NK-92 treated with Interleukin-12 subunit alpha and Interleukin-12 subunit beta, amount 100 ng/mL, for 24 hours (cell line): ENCODE measurements around the gene GPRIN1.

ENCODE experiments used
- DNase-seq: peaks from one replicate; lab custom pipeline; 2025; lab: John Stamatoyannopoulos, UW

The GPRIN1 gene

DNA sequence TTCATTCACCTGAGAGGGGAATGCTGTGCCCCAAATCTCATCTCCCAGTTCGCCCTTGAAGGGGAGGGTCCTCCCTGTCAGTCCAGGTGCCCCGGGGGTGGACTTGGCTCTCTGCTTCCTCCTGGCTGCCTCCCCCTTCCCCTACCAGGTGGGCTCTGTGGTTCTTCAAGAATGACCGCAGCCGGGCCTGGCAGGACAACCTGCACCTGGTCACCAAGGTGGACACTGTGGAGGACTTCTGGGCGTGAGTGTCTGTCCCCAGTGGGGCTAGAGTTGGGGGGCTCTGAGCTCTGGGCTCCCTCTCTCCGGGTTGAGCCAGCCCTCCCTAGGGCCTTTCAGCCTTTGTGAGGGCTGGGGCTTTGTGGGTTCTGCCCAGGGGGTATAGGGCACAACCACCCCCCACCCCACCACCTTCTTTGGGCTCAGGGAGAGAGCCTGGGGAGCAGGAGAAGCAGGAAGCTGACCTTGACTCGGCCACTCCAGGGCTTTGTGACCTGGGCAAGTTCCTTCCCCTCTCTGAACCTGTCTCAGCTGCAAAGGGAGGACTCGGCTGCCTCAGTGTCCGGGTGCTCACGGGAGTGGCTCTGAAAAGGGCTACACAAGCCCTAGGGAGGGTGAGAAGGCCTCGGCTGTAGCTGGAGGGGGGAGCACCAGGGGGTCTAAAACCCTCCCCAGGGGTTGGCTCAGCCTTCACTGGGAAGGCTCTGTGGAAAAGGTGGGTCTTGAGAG is 33.7 kb upstream of the GPRIN1 start:
- DNase-seq = no peak

DNA sequence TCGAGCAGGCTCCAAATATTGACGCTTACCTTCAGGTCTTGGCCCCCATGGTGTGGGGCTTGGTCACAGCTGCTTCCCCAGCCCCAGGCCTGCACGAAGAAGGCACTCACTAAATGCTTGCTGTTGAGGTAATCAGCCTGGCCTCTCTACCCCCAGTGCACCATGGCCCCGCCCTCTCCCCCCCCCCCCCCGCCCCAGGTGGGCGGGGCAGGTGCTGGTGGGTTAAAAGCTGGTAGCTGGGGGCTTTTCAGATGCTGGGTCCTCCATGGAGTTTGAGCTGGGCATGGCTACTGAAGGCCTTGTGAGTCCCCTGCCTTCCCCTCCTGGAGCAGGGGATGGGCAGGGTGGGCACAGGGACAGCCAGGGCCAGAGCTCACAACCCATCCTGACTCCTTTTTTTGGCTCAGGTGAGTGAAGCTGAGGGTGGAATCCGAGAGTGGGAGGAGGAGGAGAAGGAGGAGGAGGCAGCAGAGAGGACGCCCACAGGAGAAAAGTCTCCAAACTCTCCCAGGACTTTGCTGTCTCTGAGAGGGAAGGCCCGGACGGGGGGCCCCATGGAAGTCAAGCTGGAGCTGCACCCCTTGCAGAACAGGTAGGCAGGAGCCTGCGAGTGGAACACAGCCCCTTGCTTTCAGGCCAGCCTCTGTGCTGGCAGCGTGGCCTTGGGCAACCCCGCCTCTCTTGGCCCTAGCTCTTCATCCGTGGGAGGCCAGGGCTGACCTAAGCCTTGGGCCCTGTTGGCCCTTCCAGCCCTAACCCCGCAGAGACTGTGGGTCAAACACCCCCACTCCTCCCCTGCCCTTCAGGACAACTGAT is 32.9 kb upstream of the GPRIN1 start:
- no peak for DNase-seq

DNA sequence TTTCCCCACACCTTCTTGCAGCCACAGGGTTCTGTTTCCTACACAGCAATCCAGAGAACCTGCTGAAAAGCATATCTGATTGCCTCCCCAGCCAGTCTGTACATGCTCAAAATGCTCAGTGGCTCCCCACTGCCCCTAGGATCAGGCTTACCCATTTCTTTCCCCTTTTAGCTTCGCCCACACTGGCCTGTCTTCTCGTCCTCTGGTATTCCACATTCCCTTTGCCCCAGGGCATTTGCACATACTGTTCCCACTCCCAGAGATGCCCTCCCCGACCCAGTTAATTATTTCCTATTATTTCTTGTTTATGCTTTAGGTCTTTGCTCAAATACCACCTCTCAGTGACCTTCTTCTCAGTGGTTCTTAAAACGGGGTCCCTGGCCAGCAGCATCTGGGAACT is 30.7 kb upstream of the GPRIN1 start:
- DNase-seq = no peak

DNA sequence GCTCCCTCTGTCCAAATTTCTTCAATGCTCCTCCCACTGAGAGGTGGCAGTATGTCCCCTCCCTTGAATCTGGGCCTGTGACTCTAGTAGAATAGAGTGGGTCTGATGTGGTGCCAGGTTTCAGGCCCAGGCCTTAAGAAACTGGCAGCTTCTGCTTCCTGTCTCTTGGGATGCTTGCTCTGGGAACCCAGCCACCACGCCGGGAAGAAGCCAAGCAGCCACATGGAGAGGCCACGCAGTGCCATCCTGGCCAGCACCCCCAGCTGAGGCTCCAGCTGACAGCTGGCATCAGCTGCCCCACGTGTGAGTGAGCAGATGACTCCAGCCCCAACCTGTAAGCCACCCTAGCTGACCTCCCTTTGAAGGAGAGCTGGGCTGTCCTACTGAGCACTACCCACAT is 30.0 kb upstream of the GPRIN1 start:
- DNase-seq = no peak

DNA sequence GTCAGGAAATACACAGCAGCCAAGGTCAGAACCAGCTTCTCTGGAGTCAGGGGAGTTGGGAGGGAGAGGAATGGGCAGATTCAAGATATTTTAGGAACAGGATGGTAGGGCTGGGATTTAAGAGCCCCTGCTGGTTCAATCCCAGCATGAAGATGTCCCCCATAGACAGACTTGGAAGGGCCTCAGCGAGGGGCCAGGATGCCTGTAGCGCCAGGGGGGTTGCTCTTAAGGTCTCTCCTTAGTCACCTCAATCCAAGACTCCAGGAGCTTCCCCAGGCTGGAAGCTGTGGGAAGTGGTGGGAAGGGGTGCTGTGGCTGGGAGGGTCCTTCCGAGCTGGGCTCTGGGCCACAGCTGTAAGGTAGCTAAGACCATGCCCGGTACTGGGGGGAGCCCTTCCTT is 29.3 kb upstream of the GPRIN1 start:
- DNase-seq = no peak

DNA sequence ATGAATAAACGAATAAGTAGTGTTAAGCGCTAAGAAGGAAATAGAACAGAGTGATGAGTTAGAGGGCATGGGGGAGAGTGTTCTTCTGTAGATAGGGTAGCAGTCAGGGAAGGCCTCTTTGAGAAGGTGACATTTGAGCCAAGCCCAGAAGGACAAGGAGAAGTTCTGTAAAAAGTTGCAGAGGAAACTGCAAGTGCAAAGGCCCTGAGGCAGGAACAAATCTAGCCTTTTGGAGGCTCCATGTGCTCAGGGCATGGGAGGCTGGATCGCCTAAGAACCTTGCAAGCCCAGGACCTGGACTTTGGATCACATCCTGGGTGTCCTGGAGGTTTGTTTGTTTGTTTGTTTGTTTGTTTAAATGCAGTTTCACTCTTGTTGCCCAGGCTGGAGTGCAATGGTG is 28.5 kb upstream of the GPRIN1 start:
- DNase-seq = no peak

DNA sequence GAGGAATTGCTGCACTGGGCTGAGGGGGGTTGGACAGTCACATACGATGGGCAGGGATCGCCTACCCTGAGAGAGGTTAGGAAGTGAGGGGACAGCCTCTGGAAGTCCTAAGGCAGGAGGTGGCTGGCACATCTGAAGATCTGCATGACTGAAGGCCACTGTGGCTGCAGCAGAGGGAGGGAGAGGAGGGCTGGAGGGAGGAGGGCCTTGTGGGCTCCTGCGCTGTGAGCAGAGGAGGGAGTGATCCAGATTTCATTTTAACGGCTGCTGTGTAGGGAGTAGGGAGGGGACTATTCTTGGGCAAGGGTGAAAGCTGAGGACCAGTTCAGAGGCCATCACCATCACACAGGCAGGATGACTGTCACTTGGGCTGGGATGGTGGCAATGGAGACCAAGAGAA is 27.6 kb upstream of the GPRIN1 start:
- no peak for DNase-seq

DNA sequence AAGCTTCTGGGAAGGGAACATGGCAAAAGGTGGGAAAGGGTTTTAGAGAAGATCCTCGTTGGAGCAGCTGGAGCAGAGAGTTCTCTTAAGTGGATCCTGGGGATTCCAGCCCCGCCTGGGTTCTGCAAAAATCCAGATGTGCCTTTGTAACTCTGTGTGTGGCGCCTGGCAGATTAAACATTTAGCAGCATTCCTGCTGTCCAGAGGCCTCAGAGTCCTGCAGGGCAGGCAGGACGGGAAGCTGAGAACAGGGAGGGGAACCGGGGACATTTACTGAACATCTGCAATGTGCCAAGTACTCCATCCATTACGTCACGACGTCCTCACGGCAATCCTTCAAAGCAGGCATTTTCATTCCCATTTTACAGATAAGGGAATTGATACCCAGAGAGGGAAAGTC is 26.5 kb upstream of the GPRIN1 start:
- DNase-seq = no peak

DNA sequence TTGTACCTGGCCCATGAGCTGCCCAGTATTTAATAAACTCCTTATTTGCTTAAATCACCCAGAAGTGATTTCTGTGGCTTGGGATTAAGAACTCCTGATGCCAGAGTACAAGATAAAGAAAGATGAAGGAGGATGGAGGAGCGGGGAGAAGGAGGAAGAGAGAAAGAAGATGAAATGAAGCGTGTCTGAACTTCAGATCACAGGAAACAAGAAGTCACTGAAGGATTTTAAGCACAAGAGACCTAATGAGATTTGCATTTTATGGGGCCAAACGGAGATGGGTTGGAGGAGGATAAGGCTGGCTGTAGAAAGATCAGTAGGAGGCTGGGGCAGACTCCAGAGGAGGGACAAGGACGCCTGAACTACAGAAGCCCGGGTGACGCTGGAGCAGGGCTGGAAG is 23.6 kb upstream of the GPRIN1 start:
- no peak for DNase-seq

DNA sequence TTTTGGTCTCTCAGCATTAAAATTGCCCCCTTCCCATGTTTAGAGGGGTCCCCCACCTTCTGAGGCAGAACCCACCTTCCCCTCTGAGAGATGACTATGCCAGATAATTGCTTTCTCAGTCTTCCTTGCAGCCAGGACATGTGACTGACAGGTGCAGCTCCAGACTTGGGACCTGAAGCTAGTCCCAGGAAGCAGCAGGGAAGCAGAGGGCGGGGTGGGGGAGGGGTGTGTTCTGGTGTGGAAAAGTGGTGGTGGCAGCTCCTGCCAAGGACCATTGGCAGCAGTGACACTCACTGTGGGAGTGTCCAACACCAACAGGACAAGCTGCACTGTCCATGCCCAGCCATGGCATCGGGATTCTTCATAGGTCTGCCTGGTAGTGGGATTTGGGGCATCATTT is 22.8 kb upstream of the GPRIN1 start:
- DNase-seq = no peak

DNA sequence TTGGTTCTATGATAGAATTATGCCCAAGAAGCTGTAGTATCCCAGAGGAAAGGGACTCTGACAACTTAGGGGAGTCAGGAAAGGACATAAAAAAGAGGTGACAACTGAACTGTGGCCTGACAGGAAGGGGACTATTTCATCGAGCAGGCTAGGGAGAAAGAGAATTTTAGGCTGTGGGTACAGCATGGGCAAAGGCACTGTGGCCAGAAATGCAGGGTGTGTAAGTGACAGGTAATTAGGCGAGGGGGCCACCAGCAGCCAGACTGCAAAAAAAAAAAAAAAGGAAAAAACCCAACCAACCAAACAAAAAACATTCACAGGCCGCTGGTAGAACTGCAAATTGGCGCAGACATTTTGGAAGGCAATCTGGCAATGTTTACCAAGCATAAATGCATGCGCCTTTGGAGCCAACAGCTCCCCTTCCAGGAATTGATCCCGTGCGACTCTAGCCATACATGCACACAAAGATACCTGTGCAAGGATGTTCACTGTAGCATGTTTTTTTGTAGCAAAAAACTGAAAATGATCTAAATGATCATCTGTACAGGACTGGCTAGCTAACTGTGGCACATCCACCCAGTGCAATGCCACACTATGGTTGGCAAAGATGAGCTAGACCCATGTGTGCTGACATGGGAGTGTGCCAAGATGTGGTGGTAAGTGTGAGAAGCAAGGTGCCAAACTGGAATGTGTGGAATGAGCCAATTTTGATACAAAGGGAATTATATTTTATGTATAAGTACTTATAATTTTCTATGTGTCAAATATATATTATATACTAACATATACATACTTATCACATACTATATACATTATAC is 21.6 kb upstream of the GPRIN1 start:
- DNase-seq = no peak

DNA sequence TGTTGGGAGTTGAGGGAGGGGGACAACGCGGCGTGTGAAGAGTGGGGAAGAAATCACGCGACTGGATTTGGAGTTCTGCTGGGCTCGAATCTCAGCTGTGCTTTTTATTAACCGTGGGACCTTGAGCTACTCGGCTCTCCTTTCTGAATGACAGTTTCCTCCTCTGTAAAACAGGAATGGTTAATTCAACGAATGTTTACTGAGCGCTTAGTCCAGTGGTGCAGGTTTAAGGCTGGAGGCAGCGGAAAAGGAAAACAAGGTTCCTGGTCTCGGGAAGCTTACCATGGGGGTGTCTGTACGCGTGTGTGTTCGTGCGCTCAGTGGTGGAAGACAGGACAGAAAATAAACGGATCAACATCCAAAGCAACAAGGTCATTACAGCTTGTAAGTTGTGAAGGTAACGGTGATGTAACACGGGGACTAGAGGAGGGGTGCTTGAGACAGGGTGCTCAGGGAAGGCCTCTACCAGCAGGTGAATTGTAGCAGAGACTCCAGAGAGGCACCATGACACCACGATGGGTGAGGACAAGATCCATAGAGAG is 20.8 kb upstream of the GPRIN1 start:
- DNase-seq = no peak

DNA sequence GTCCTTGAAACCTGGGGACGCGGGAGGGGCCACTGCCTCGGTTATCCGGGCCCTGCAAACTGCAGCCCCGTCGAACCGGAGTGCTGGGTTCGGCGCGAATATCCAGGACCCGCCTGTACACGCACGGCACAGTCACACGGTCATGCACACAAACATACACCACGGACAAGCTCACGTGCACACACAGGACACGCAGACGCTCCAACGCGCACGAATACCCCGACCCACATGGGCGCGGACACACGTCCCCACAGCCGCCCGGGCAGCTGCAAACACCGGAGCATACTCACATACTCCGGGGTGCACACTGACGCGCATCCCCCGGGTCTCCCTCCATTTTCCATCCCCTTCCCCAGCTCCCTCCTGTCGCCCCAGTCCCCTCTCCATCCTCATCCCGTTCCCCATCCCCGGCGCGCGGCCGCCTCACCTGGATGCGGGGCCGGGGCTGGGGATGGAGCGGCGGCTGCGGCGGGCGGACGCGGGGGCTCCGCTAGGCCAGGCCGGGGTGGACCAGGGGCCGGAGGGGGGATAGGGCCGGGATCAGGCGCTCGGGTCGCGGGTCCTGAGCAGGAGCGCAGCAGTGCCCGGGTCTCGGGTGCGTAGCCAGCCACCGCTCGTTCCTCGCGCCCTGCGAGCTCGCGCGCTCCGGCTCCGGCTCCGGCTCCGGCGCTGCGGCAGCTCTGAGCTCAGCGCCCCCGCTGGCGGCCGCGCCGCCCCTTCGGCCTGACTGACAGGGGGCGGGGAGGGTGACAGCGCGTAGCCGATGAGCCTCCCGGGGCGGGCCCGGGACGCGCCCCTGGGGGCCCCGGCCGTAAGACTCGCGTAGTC is 20.1 kb upstream of the GPRIN1 start, which contains the start of the genes EIF4E1B and SNCB:
TSS of gene EIF4E1B (plus strand) at position 823 of the 828 bp plus-strand sequence. CDS start 12,113 bp downstream, outside the sequence.
TSS of gene SNCB (minus strand) at position 682 of the 828 bp plus-strand sequence. CDS start 880 bp downstream, outside the sequence.
- no peak for DNase-seq

DNA sequence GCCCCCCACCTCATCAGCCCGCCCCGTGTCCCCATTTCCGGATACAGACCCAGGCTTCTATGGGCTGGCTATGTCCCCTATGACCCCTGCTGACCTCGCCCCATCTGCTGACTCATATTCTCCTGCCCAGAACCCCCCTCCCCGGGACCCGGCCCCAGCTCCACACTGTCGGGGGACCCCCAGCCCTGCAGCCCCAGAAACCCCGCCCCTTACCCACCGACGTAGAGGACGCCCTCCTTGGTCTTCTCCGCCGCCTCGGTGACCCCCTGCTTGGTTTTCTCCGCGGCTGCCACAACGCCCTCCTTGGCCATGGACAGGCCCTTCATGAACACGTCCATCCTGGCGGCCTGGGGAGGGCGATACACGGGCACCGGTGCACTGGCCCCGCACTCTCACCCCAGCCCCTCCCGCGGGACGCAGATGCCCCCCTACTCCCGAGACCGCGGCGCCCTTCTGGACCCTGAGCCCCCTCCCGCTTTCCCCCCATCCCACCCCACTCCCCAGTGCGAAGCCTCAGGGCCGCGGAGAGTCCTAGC is 19.4 kb upstream of the GPRIN1 start:
- DNase-seq = no peak

DNA sequence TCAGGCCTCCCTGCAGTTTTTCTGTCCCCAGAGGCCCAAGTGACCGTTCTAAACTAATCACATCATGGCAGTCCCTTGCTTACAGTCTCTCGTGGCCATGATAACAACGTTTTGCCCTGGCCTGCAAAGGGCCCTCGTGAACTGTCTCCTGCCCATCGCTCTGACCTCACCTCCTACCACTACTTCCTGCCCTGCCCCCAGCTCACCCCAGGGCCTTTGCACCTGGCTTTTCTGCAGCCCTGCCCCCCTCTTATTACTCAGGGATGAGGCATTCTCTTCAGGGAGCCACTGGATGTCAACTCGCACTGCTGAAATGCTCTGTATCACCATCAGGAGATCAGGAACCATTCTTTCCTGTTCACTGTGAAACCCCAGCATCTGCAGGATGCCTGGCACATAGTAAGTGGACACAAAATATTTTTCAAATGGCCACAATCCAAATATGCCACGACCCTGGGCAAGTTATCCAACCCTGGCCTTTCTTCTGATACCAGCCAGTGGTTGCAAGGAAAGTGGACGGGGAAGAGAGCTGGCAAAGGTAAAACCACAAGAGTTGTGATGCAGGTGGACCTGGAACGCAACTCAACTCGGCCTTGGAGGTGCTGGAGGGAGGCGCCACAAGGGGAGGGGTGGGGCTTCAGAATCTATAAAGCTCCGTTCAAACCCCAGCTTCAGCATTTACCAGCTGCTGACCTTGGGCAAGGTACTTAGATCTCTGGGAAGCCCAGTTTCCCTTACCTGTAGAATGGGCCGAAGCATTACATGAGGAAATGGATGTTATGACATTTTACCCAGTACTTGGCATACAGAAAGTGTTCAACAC is 18.7 kb upstream of the GPRIN1 start:
- DNase-seq = no peak

DNA sequence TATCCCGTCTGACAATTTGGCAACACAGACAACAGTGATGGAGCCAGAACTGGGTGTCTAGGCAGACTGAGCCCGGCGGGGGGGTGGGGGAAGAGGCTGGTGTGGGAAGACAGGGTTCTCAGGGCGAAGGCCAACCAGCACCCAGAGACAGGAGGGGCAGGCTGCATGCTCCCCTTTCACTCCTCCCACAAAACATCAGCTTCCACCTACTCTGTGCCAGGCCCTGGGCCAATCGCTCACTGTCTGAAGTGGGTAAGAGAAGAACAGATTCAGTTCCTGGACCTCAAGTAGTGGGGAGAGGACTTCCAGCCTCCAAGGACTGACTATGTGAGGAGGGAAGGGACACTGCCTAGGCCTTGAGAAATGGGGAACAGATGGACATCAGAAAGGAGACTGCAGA is 17.6 kb upstream of the GPRIN1 start:
- no peak for DNase-seq

DNA sequence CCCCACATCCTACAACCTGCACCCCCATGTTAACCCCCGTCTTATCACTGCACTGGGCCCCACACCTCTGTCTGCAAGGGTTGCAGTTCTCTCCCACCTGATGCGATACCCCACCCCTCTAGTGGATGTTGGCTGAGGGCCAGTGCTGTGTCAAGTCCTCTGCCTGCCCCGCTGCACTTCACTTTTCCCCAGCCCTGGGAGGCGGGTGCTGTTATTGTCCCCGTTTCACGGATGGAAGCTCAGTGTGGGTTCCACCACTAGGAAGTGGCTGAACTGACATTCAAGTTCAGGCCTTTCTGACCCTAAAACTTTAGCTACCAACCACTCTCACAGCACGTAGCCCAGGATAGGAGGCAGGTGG is 16.9 kb upstream of the GPRIN1 start:
- DNase-seq = no peak

DNA sequence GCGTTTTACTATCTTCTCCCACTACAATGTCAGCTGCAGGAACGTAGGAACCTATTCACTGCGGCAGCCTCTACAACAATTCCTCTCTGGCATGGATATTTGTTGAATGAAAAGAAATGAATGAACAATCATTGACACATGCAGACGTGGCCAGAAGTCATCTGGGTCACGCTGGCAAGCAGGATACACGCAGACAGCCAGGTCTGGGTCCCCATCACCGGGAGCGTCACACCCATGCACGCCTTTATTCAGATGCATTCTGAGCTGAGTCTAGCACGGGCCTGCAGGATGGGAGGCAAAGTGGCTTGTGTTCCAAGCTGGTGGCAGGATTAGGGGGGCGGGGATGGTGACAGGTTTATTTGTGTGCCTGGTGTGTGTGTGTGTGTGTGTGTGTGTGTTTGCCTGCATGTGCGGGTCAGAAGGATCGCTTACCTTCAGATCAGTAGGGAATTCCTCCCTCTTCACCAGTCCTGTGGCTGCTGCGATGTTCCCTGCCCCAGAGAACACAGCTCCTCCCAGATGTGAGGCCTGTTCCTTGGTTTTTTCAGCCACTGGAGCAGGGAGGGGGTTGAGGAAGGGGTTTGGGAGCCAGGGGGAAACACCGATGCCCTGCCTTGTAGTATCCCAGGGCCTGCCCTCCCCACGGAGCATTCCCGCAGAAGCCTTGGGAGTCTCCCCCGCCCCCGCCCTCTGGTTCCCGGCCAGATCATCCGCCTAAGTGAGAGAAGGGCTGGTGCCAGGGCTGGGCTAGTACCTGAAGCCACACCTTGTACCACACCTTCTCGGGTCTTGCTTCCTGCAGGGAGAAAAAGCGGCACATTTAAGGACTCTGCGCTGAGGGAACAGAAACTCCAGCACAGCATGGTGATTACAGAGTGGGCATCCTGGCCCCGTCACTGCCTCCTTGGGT is 16.3 kb upstream of the GPRIN1 start:
- DNase-seq = no peak

DNA sequence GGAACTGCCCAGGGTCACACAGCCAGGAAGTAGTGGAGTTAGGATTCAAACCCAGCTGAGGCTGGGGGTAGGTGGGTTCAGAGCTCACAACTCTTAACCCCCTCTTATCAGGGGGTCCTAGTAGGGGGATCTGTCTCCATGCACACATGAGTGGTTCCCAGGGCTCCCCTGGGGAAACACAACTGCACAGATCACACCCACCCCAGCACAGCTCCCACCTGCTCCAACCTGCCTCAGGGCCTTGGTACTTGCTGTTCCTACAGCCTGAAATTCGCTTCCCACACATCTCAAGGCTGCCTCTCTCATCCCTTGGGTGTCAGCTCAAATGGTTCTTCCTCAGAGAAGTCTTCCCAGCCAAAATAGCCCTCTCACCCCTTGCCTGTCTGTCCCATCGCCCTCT is 15.6 kb upstream of the GPRIN1 start:
- no peak for DNase-seq
